ENCODE data around the gene TMEM132D.

- TF ChIP-seq CTCF (IDR thresholded peaks at IDR 0.05; ENCODE audit: insufficient read depth, low read length, poor library complexity, severe bottlenecking) = no peak
- TF ChIP-seq EZH2phosphoT487 (conservative IDR thresholded peaks at IDR 0.05; ENCODE audit: low read length) = no peak
These were observed 41.2 kb downstream of the TMEM132D start for GRCh38 chr12:129862561-129863175.

Data from SU-DHL-6 (cell line).